HepG2 (cell line): ENCODE results near the gene MSANTD2. TPM values are rescaled to one million over a fixed set of nuclear protein-coding genes. Genes with fewer than 3 reads are reported as not detected.

Experiments
- ATAC-seq: fragments of 200-7000 bp; cut with Tn5 transposase; 3 replicates; pipeline ENCODE4 v1.9.1; 2020; ENCODE audit warnings: mild to moderate bottlenecking, moderate library complexity
- BruUV-seq: library from RNA; stranded (reverse); fragments of 400-500 nt; replicated peaks from 2 replicates; lab custom pipeline; 2021; lab: Mats Ljungman, UMichigan
- CTCF ChIA-PET: fragments of 300-600 bp; formaldehyde crosslinking; extraction: SDS; loops from one replicate; lab custom pipeline; 2021; ENCODE audit warnings: low total read pairs, inconsistent platforms, low intra/inter-chr PET ratio; lab: Yijun Ruan, JAX
- POLR2A ChIA-PET: fragments of 350-600 bp; sonication (Branson Sonifier 250); formaldehyde crosslinking; loops from one replicate; lab custom pipeline; 2020; ENCODE audit warnings: antibody characterized with exemption, inconsistent platforms; lab: Yijun Ruan, JAX
- DNase-seq: peaks from one replicate; pipeline ENCODE4 v3.0.0-alpha.2; 2015; ENCODE audit warnings: low spot score
- FAIRE-seq: peaks from 3 replicates; lab custom pipeline; 2011; peaks lifted over from hg19 to GRCh38; lab: Jason Lieb, UNC
- H2AFZ ChIP-seq: one replicate; pipeline ENCODE4 v1.6.1; 2011; ENCODE audit warnings: low read length, inconsistent platforms
- H3K27ac ChIP-seq: fragments of 300-600 bp; 3 replicates; pipeline ENCODE4 v1.8.0; 2011; ENCODE audit warnings: mixed run types, mild to moderate bottlenecking, mixed read lengths, low read length, inconsistent platforms; ENCODE audit not compliant: insufficient read depth; ENCODE audit errors: extremely low read length
- H3K27me3 ChIP-seq, 2 experiments: fragments of 200-600 bp in 1 of 2; 2 replicates in 1 of 2; 3 replicates in 1 of 2; pipeline versions ENCODE4 v1.6.0 to v1.8.0; 2011; ENCODE audit warnings: low read length in 2 of 2, mild to moderate bottlenecking in 2 of 2, moderate library complexity in 2 of 2, inconsistent platforms in 1 of 2; ENCODE audit not compliant: insufficient read depth in 2 of 2, control insufficient read depth in 1 of 2
- H3K36me3 ChIP-seq, 2 experiments: fragments of 200-600 bp in 1 of 2; replicated peaks in 1 of 2; 2 replicates in 1 of 2; 3 replicates in 1 of 2; pipeline versions ENCODE4 v1.5.1 to v1.8.0; 2011; ENCODE audit warnings: low read length in 2 of 2, inconsistent platforms in 1 of 2; ENCODE audit not compliant: insufficient read depth in 2 of 2, control insufficient read depth in 1 of 2
- H3K4me1 ChIP-seq: 2 replicates; pipeline ENCODE4 v1.5.1; 2012; ENCODE audit warnings: low read length, inconsistent platforms; ENCODE audit not compliant: insufficient read depth
- H3K4me2 ChIP-seq: 2 replicates; pipeline ENCODE4 v1.6.0; 2011; ENCODE audit warnings: low read depth, low read length, inconsistent platforms
- H3K4me3 ChIP-seq, 3 experiments: fragments of 200-600 bp in 1 of 3; sonication (generic), shearing (Covaris generic) in 1 of 3; replicated peaks in 1 of 3; 2 replicates each; pipeline ENCODE4 v1.5.1; 2011 to 2016; ENCODE audit warnings: low read length in 3 of 3, inconsistent platforms in 2 of 3, low read depth in 2 of 3, mild to moderate bottlenecking in 2 of 3, control low read depth in 1 of 3, mixed read lengths in 1 of 3; ENCODE audit not compliant: insufficient read depth in 1 of 3
- H3K79me2 ChIP-seq: one replicate; pipeline ENCODE4 v1.6.1; 2011; ENCODE audit warnings: low read length, inconsistent platforms; ENCODE audit not compliant: insufficient read depth
- H3K9ac ChIP-seq: 2 replicates; pipeline ENCODE4 v1.6.0; 2011; ENCODE audit warnings: mild to moderate bottlenecking, low read depth, low read length, inconsistent platforms; ENCODE audit not compliant: insufficient read depth
- H3K9me3 ChIP-seq: 2 replicates; pipeline ENCODE4 v1.5.1; 2012; ENCODE audit warnings: mild to moderate bottlenecking, low read length
- H4K20me1 ChIP-seq: 2 replicates; pipeline ENCODE4 v1.6.0; 2011; ENCODE audit warnings: inconsistent platforms, mild to moderate bottlenecking, low read length, moderate library complexity; ENCODE audit not compliant: insufficient read depth
- HHEX ChIP-seq: IDR thresholded peaks from 2 replicates; pipeline ENCODE4 v1.6.1; 2016; ENCODE audit warnings: control low read depth
- HOXA3 ChIP-seq: sonication (generic); formaldehyde crosslinking; IDR thresholded peaks from 2 replicates; pipeline ENCODE4 v1.5.0; 2020; ENCODE audit warnings: missing genetic modification reagents
- RNF219 ChIP-seq: sonication (generic); formaldehyde crosslinking; IDR thresholded peaks from 2 replicates; pipeline ENCODE4 v1.5.0; 2020; ENCODE audit warnings: mild to moderate bottlenecking, missing genetic modification reagents
- ZNF121 ChIP-seq: sonication (generic); formaldehyde crosslinking; IDR thresholded peaks from 2 replicates; pipeline ENCODE4 v1.5.0; 2020; ENCODE audit warnings: mild to moderate bottlenecking, missing genetic modification reagents
- ZNF124 ChIP-seq: sonication (generic); formaldehyde crosslinking; IDR thresholded peaks from 2 replicates; pipeline ENCODE4 v1.4.0; 2020; ENCODE audit warnings: missing genetic modification reagents
- ZNF20 ChIP-seq: sonication (generic); formaldehyde crosslinking; IDR thresholded peaks from 2 replicates; pipeline ENCODE4 v1.4.0; 2020; ENCODE audit warnings: mild to moderate bottlenecking, moderate library complexity, missing genetic modification reagents
- WGBS: methylation state at CpG from one replicate; pipeline ENCODE4 v1.1.6; 2017; ENCODE audit warnings: low lambda C conversion rate; 5-methylcytosine and 5-hydroxymethylcytosine counted together
- in situ Hi-C: cut with HindIII; loops from 2 replicates; pipeline ENCODE4 v1.10.0; 2017; ENCODE audit warnings: low pct_unique_long_range_greater_than_20kb; ENCODE audit not compliant: extremely low pct_ligation_motif_present
- intact Hi-C: fragments of 100-400 bp; cut with micrococcal nuclease; formaldehyde crosslinking; loops from one replicate; pipeline ENCODE4 v1.10.0; 2022; ENCODE audit not compliant: unreplicated experiment
- polyA plus RNA-seq, 8 experiments: library from polyadenylated mRNA; depleted of rRNA in 3 of 8; stranded (reverse) in 7 of 8; unstranded in 1 of 8; fragments of >200 nt; fragmentation: Illumina TruSeq in 4 of 8; extraction: Trizol in 4 of 8; gene quantifications; 2 replicates each; pipeline versions ENCODE4 v1.2.1 to v1.2.3, GENCODE V29; 2011 to 2016; ENCODE audit warnings: low read depth in 4 of 8, missing spikeins in 1 of 8, mixed read lengths in 1 of 8; ENCODE audit not compliant: insufficient read depth in 1 of 8
- total RNA-seq, 5 experiments: library from RNA; depleted of rRNA; stranded (reverse); fragments of >200 nt; fragmentation: Illumina TruSeq; extraction: Trizol; gene quantifications; 2 replicates each; pipeline ENCODE4 v1.2.3, GENCODE V29; 2016; ENCODE audit warnings: low read depth in 1 of 5
- TF ChIP-seq, protein P1 (sequence below), 2 experiments: IDR thresholded peaks; 2 replicates each; pipeline ENCODE4 v1.6.1; 2011 to 2012; ENCODE audit warnings: low read length in 2 of 2, borderline replicate concordance in 1 of 2, low read depth in 1 of 2, mild to moderate bottlenecking in 1 of 2, moderate library complexity in 1 of 2
- TF ChIP-seq, protein P2 (sequence below): sonication (generic); formaldehyde crosslinking; IDR thresholded peaks from 2 replicates; pipeline ENCODE4 v1.4.0; 2020; ENCODE audit warnings: mild to moderate bottlenecking, missing genetic modification reagents

The MSANTD2 gene
- total and polyA plus RNA-seq, 2 of the 13 experiments (the other 11 are each of a cell fraction or from before 2014, with no cell fraction given), result 8.7 to 10.1 TPM

DNA sequence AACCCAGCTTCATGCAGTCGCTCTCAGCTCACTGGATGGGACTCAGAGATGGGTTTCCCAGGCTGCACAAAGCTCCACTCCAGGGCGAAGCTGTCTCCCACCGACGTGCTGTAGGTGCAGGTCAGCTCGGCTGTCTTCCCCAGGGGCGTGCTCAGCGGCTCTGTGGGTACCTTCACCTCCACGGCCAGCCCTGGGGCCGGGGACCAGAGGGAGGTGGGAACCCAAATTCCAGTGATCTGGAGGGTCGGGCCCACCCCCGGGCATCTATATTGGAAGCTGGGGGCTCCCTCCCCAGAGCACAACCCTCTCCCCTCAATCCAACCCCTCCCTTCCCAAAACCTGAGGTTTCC is 48.8 kb downstream of the MSANTD2 start:
- no peaks in the 10 kb centered on the region for H4K20me1 ChIP-seq
- no peak overlapping the region for H2AFZ ChIP-seq

More for the DNA sequence above, 48.8 kb downstream of the MSANTD2 start:
- Histone ChIP-seq H3K4me1 (peaks cover 68% of the 10 kb centered on the region), H3K27me3 (peaks cover 0 to 46% of the 10 kb centered on the region in 2 experiments; a peak in 4 of 5 replicates), H3K27ac (no peak overlapping the region), H3K9ac (peak overlapping the region; percentile 65; the same call in 1 of the 2 replicates), H3K79me2 (no peaks in the 10 kb centered on the region), H3K36me3 (no peaks in the 10 kb centered on the region)
- POLR2A ChIA-PET, result interaction anchor here (1.3 kb wide), 2 partner anchors 12 kb away, joined by 4 to 8 read pairs; partner anchors contain the start of genes ESAM and NRGN
- CTCF ChIA-PET, result no interaction called here
- 30% methylated on average over 2 of the region's 11 CpGs for WGBS
- no TSS peak for BruUV-seq
- in situ Hi-C loops, result no loop called here
- ATAC-seq (no peak), DNase-seq (no peak)
- TF ChIP-seq ZNF124 (no peak), ZNF121 (no peak), HHEX (CRISPR knock-in tag) (no peak), ZNF20 (no peak), RNF219 (CRISPR knock-in tag) (no peak), HOXA3 (CRISPR knock-in tag) (0 out of 2 replicates have a peak, but pooled peaks have one; percentile 0)
- TF ChIP-seq, protein P1, sequence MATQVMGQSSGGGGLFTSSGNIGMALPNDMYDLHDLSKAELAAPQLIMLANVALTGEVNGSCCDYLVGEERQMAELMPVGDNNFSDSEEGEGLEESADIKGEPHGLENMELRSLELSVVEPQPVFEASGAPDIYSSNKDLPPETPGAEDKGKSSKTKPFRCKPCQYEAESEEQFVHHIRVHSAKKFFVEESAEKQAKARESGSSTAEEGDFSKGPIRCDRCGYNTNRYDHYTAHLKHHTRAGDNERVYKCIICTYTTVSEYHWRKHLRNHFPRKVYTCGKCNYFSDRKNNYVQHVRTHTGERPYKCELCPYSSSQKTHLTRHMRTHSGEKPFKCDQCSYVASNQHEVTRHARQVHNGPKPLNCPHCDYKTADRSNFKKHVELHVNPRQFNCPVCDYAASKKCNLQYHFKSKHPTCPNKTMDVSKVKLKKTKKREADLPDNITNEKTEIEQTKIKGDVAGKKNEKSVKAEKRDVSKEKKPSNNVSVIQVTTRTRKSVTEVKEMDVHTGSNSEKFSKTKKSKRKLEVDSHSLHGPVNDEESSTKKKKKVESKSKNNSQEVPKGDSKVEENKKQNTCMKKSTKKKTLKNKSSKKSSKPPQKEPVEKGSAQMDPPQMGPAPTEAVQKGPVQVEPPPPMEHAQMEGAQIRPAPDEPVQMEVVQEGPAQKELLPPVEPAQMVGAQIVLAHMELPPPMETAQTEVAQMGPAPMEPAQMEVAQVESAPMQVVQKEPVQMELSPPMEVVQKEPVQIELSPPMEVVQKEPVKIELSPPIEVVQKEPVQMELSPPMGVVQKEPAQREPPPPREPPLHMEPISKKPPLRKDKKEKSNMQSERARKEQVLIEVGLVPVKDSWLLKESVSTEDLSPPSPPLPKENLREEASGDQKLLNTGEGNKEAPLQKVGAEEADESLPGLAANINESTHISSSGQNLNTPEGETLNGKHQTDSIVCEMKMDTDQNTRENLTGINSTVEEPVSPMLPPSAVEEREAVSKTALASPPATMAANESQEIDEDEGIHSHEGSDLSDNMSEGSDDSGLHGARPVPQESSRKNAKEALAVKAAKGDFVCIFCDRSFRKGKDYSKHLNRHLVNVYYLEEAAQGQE (IDR thresholded peaks at IDR 0.05; ENCODE audit: borderline replicate concordance in 1 of 2, low read depth in 1 of 2, low read length in 2 of 2), result no peak
- TF ChIP-seq, protein P2, sequence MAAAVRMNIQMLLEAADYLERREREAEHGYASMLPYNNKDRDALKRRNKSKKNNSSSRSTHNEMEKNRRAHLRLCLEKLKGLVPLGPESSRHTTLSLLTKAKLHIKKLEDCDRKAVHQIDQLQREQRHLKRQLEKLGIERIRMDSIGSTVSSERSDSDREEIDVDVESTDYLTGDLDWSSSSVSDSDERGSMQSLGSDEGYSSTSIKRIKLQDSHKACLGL (CRISPR knock-in tag), result no peak
- TF ChIP-seq, all 625 proteins: peak for 1
- intact Hi-C loops, result no loop called here
- FAIRE-seq, result no peak
- Histone ChIP-seq H3K4me3 (peak overlapping the region; percentile 44 to 65 (median 60); a peak in 4 of 6 replicates), H3K4me2 (peak overlapping the region; percentile 71), H3K9me3 (no peaks in the 10 kb centered on the region)
